GM12865 (cell line): ENCODE data around the gene COX19.

Experiments
- DNase-seq: peaks from one replicate; pipeline ENCODE4 v3.0.0; 2010; ENCODE audit warnings: low read depth
- H3K4me3 ChIP-seq: 2 replicates; pipeline ENCODE4 v1.5.1; 2011; ENCODE audit warnings: mild to moderate bottlenecking, low read depth, low read length, control low read depth
- CTCF ChIP-seq: IDR thresholded peaks from 2 replicates; pipeline ENCODE4 v1.5.1; 2011; ENCODE audit warnings: low read length, control low read depth, low read depth, inconsistent platforms; ENCODE audit not compliant: insufficient read depth; ENCODE audit errors: missing control alignments

COX19 gene

GRCh38 chr7:968205-969105 is 6.9 kb downstream of the COX19 start:
- no peak overlapping the region for H3K4me3 ChIP-seq
- DNase-seq: no peak
- TF ChIP-seq CTCF: no peak

GRCh38 chr7:967361-968082 is 7.8 kb downstream of the COX19 start:
- DNase-seq: no peak
- TF ChIP-seq CTCF: no peak

GRCh38 chr7:966291-967069 is 8.9 kb downstream of the COX19 start:
- no peak overlapping the region for H3K4me3 ChIP-seq
- no peak for DNase-seq
- no peak for TF ChIP-seq CTCF

More at GRCh38 chr7:967361-968082, 7.8 kb downstream of the COX19 start:
- H3K4me3 ChIP-seq: no peak overlapping the region

GRCh38 chr7:964401-965231 is 10.7 kb downstream of the COX19 start:
- H3K4me3 ChIP-seq: no peak overlapping the region
- no peak for DNase-seq
- no peak for TF ChIP-seq CTCF

GRCh38 chr7:963236-964078 is 11.9 kb downstream of the COX19 start:
- no peak for DNase-seq
- no peak overlapping the region for H3K4me3 ChIP-seq
- TF ChIP-seq CTCF: no peak
